Keratinocyte (primary cell): Measurements from ENCODE around the gene SLC17A9. TPM values are rescaled to one million over a fixed set of nuclear protein-coding genes. Genes with fewer than 3 reads are reported as not detected.

Experiments
- DNase-seq: peaks from one replicate; pipeline ENCODE4 v3.0.0-alpha.2; 2011; ENCODE audit warnings: low read depth, missing footprints, low spot score
- FAIRE-seq: peaks from 2 replicates; lab custom pipeline; 2011; peaks lifted over from hg19 to GRCh38; lab: Jason Lieb, UNC
- H2AFZ ChIP-seq: 2 replicates; pipeline ENCODE4 v1.6.0; 2012; ENCODE audit warnings: low read length, control low read depth, inconsistent platforms; ENCODE audit not compliant: control insufficient read depth
- H3K27ac ChIP-seq: 2 replicates; pipeline ENCODE4 v1.5.1; 2011; ENCODE audit warnings: low read length; ENCODE audit not compliant: control insufficient read depth, insufficient read depth
- H3K27me3 ChIP-seq: 3 replicates; pipeline ENCODE4 v1.6.0; 2011; ENCODE audit warnings: low read length; ENCODE audit not compliant: control insufficient read depth, insufficient read depth; ENCODE audit errors: extremely low read depth
- H3K36me3 ChIP-seq, 2 experiments: 2 replicates in 1 of 2; 3 replicates in 1 of 2; pipeline ENCODE4 v1.5.1; 2011; ENCODE audit warnings: low read length in 2 of 2, mild to moderate bottlenecking in 1 of 2; ENCODE audit not compliant: control insufficient read depth in 2 of 2, insufficient read depth in 2 of 2; ENCODE audit errors: extremely low read depth in 1 of 2
- H3K4me1 ChIP-seq: 3 replicates; pipeline ENCODE4 v1.5.1; 2011; ENCODE audit warnings: low read length; ENCODE audit not compliant: control insufficient read depth, insufficient read depth; ENCODE audit errors: extremely low read depth
- H3K4me2 ChIP-seq: 3 replicates; pipeline ENCODE4 v1.6.0; 2011; ENCODE audit warnings: low read depth, low read length; ENCODE audit not compliant: control insufficient read depth, insufficient read depth; ENCODE audit errors: extremely low read depth
- H3K4me3 ChIP-seq, 3 experiments: fragments of 200-600 bp in 1 of 3; sonication (generic) in 1 of 3; 2 replicates in 2 of 3; 3 replicates in 1 of 3; pipeline ENCODE4 v1.5.1; 2011 to 2016; ENCODE audit warnings: low read length in 3 of 3, mild to moderate bottlenecking in 3 of 3, control low read depth in 2 of 3, inconsistent platforms in 1 of 3, low read depth in 1 of 3, mixed read lengths in 1 of 3, mixed run types in 1 of 3, moderate library complexity in 1 of 3; ENCODE audit not compliant: control insufficient read depth in 2 of 3, insufficient read depth in 2 of 3; ENCODE audit errors: extremely low read depth in 1 of 3
- H3K79me2 ChIP-seq: 2 replicates; pipeline ENCODE4 v1.6.0; 2012; ENCODE audit warnings: low read length; ENCODE audit not compliant: control insufficient read depth, insufficient read depth
- H3K9ac ChIP-seq: 3 replicates; pipeline ENCODE4 v1.6.0; 2011; ENCODE audit warnings: low read length; ENCODE audit not compliant: control insufficient read depth, insufficient read depth; ENCODE audit errors: extremely low read depth
- H3K9me1 ChIP-seq: 3 replicates; pipeline ENCODE4 v1.6.0; 2011; ENCODE audit warnings: low read length; ENCODE audit not compliant: control insufficient read depth, insufficient read depth; ENCODE audit errors: extremely low read depth
- H3K9me3 ChIP-seq: 2 replicates; pipeline ENCODE4 v1.5.1; 2012; ENCODE audit warnings: low read depth, low read length; ENCODE audit not compliant: control insufficient read depth
- H4K20me1 ChIP-seq: 3 replicates; pipeline ENCODE4 v1.6.0; 2011; ENCODE audit warnings: low read length; ENCODE audit not compliant: control insufficient read depth, insufficient read depth; ENCODE audit errors: extremely low read depth
- CTCF ChIP-seq, 3 experiments: IDR thresholded peaks in 1 of 3; conservative IDR thresholded peaks in 1 of 3; optimal IDR thresholded peaks in 1 of 3; 2 replicates in 2 of 3; 3 replicates in 1 of 3; pipeline versions ENCODE3 to v1.5.1; 2011; ENCODE audit warnings: low read length in 3 of 3, mild to moderate bottlenecking in 3 of 3, moderate library complexity in 2 of 3, control low read depth in 1 of 3, inconsistent platforms in 1 of 3; ENCODE audit not compliant: insufficient read depth in 2 of 3; ENCODE audit errors: extremely low read depth in 1 of 3
- EZH2 ChIP-seq: IDR thresholded peaks from one replicate; pipeline ENCODE4 v1.6.1; 2012; ENCODE audit warnings: inconsistent platforms, mild to moderate bottlenecking, low read length, moderate library complexity
- dilution Hi-C: fragments of 300-500 bp; cut with MboI; formaldehyde crosslinking; loops from one replicate; pipeline ENCODE4 v1.7.0; 2020; ENCODE audit warnings: low sequenced_read_pairs; ENCODE audit not compliant: extremely low pct_ligation_motif_present
- polyA plus RNA-seq, 5 experiments: library from polyadenylated mRNA; depleted of rRNA in 3 of 5; stranded (reverse) in 3 of 5; stranded (forward) in 1 of 5; unstranded in 1 of 5; fragments of >200 nt; gene quantifications; 1 replicate in 1 of 5; 2 replicates in 3 of 5; 3 replicates in 1 of 5; pipeline versions ENCODE4 v1.2.1 to v1.2.3, GENCODE V29; 2011 to 2012; ENCODE audit warnings: missing spikeins in 2 of 5, low read depth in 1 of 5, low replicate concordance in 1 of 5

Gene SLC17A9
- polyA plus RNA-seq, 1 donor (not counting 4 experiments of a cell fraction or from before 2014, with no cell fraction given), result not detected

GRCh38 chr20:62979310-62979709 lies 26.8 kb downstream of the SLC17A9 start:
- Histone ChIP-seq H3K36me3 (no peaks in the 10 kb centered on the region), H3K27me3 (peaks cover 62% of the 10 kb centered on the region), H3K4me2 (no peak overlapping the region), H3K9me3 (no peaks in the 10 kb centered on the region), H3K4me1 (no peaks in the 10 kb centered on the region), H3K4me3 (no peak overlapping the region), H3K27ac (no peak overlapping the region), H3K9me1 (no peaks in the 10 kb centered on the region), H3K79me2 (no peaks in the 10 kb centered on the region), H3K9ac (no peak overlapping the region), H4K20me1 (peaks cover 4% of the 10 kb centered on the region), H2AFZ (no peak overlapping the region)
- dilution Hi-C loops, result no loop called here
- DNase-seq (no peak), FAIRE-seq (no peak)
- TF ChIP-seq EZH2 (no peak), CTCF (optimal IDR thresholded peaks at IDR 0.05 in 1 of 3, IDR thresholded peaks at IDR 0.05 in 1 of 3, conservative IDR thresholded peaks at IDR 0.05 in 1 of 3; ENCODE audit: extremely low read depth in 1 of 3, insufficient read depth in 2 of 3, low read length in 3 of 3) (no peak)

- DNase-seq (no peak), FAIRE-seq (no peak)
- TF ChIP-seq EZH2, result no peak
- TF ChIP-seq CTCF (optimal IDR thresholded peaks at IDR 0.05 in 1 of 3, IDR thresholded peaks at IDR 0.05 in 1 of 3, conservative IDR thresholded peaks at IDR 0.05 in 1 of 3; ENCODE audit: extremely low read depth in 1 of 3, insufficient read depth in 2 of 3, low read length in 3 of 3), result no peak
- H3K4me1 ChIP-seq, result no peaks in the 10 kb centered on the region
- H3K27me3 ChIP-seq, result peaks cover 60% of the 10 kb centered on the region
- H2AFZ ChIP-seq, result no peak overlapping the region
- no peaks in the 10 kb centered on the region for H3K9me3 ChIP-seq
- no peak overlapping the region for H3K9ac ChIP-seq
- H3K4me2 ChIP-seq, result no peak overlapping the region
- dilution Hi-C loops, result no loop called here
- peaks cover 4% of the 10 kb centered on the region for H4K20me1 ChIP-seq
- no peak overlapping the region for H3K4me3 ChIP-seq
- H3K79me2 ChIP-seq, result no peaks in the 10 kb centered on the region
- H3K36me3 ChIP-seq, result no peaks in the 10 kb centered on the region
- H3K9me1 ChIP-seq, result no peaks in the 10 kb centered on the region
- H3K27ac ChIP-seq, result no peak overlapping the region
Measured at GRCh38 chr20:62979876-62980373, 27.4 kb downstream of the SLC17A9 start.
